ENCODE measurements around the gene CDON.
"Not testable (repeated sequence)": the region's sequence is repeated elsewhere in the genome, so short reads cannot be mapped to it uniquely, and the experiment has no call there.

CDON gene

GRCh38 chr11:125918140-125918840 lies 144.4 kb downstream of the CDON start:
- DNase-seq: no peak

DNA sequence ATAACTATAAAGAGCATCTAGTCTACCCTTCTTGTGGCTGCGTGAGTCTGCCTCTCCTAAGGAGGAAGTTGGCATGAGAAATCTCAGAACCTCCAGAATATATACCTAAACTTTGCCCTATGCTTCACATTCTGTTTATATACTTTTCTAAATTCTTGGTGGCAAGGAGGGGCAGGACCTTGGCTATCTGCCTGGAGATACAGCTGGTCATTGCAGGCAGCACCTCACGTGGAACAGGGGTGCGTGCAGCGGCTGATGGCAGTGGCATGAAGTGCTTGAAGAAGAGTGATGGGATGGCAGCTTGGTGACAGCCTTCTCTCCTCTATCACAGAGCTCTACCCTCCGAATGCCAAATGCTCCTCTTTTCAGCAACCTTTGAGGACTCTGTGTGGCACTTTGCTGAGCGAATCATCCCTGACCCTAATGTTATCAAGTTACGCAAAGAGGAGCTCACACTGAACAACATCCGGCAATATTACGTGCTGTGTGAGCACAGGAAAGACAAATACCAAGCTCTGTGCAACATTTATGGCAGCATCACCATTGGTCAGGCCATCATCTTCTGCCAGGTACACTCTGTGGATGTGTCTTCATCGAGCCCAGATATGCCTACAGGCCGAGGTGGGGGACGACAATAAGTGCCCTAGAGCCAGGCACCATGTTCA lies 145.9 kb downstream of the CDON start:
- no peak for DNase-seq

GRCh38 chr11:125914601-125915000 lies 148.1 kb downstream of the CDON start:
- DNase-seq: not testable (repeated sequence)

- no peak for DNase-seq
Observed at GRCh38 chr11:125910226-125910849, 152.3 kb downstream of the CDON start.

All from activated CD4-positive, alpha-beta T cell treated with anti-CD3 and anti-CD28 coated beads, Interleukin-2, amount 50 U/mL, for 48 hours (primary cell).